NT2/D1 (cell line): Measurements from ENCODE around the gene ZNF140.

Experiments used
- DNase-seq: peaks from one replicate; pipeline ENCODE4 v3.0.0-alpha.2; 2011; ENCODE audit warnings: low read depth, low spot score
- H3K27me3 ChIP-seq: 2 replicates; pipeline ENCODE4 v1.6.0; 2011; ENCODE audit warnings: mild to moderate bottlenecking; ENCODE audit not compliant: insufficient read length, insufficient read depth
- H3K36me3 ChIP-seq: 2 replicates; pipeline ENCODE4 v1.6.1; 2011; ENCODE audit warnings: mild to moderate bottlenecking, low read length, mixed read lengths; ENCODE audit not compliant: insufficient read depth, insufficient read length
- H3K4me1 ChIP-seq: 2 replicates; pipeline ENCODE4 v1.5.1; 2011; ENCODE audit not compliant: insufficient read depth, insufficient read length
- H3K4me3 ChIP-seq: 2 replicates; pipeline ENCODE4 v1.5.1; 2011; ENCODE audit warnings: low read depth; ENCODE audit not compliant: insufficient read length
- H3K9ac ChIP-seq: 2 replicates; pipeline ENCODE4 v1.6.0; 2011; ENCODE audit warnings: low read depth; ENCODE audit not compliant: insufficient read length
- H3K9me3 ChIP-seq: 2 replicates; pipeline ENCODE4 v1.5.1; 2011; ENCODE audit warnings: mild to moderate bottlenecking, low read length; ENCODE audit not compliant: insufficient read depth
- SUZ12 ChIP-seq: IDR thresholded peaks from 2 replicates; pipeline ENCODE4 v1.6.1; 2011; ENCODE audit not compliant: insufficient read length, insufficient read depth; ENCODE audit errors: extremely low read depth
- YY1 ChIP-seq: IDR thresholded peaks from 2 replicates; pipeline ENCODE4 v1.6.1; 2011; ENCODE audit not compliant: insufficient read length, insufficient read depth
- ZNF274 ChIP-seq: IDR thresholded peaks from 2 replicates; pipeline ENCODE4 v1.6.1; 2011; ENCODE audit warnings: mild to moderate bottlenecking, low read depth, low read length

Gene ZNF140

DNA sequence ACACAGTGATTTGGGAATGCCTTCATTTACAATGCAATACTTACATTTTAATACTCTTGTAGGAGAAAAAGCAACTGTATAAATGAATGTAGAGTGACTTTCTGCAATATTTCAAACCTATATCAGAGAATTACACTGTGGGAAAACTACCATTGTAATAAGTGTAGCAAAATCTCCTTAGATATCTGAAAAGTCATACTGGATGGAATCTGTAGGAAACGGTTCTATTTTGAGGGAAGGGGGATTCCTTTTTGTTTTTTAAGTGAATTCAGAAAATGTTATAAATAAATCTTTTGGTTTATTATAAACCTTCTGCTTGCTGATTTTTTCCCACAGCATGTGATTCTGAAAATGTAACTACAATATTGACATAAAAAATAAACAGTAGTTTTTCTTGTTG, 26.4 kb downstream of the ZNF140 start:
- TF ChIP-seq YY1 (no peak), SUZ12 (no peak), ZNF274 (no peak)
- Histone ChIP-seq H3K36me3 (peaks cover 50% of the 10 kb centered on the region), H3K9ac (no peak overlapping the region), H3K9me3 (peaks cover 100% of the 10 kb centered on the region), H3K4me3 (no peak overlapping the region), H3K4me1 (no peaks in the 10 kb centered on the region), H3K27me3 (no peaks in the 10 kb centered on the region)
- no peak for DNase-seq

DNA sequence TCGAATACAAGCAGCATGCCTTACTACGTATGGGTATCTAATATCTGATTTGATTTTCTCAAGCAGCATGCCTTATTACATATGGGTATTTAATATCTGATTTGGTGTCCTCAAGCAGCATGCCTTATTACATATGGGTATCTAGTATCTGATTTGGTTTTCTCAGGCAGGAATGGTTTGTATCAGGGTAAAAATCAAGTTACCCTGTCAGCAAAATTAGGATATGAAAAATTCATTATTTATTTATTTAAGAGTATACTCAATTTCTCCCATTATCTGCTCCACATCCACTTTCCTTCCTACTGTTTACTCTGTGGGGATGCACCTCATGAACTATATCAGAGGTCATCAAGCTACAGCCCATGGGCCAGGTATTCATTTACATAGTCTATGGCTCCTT, 27.4 kb downstream of the ZNF140 start:
- H3K36me3 ChIP-seq, result peaks cover 44% of the 10 kb centered on the region
- H3K9ac ChIP-seq, result no peak overlapping the region
- no peaks in the 10 kb centered on the region for H3K4me1 ChIP-seq
- no peak overlapping the region for H3K4me3 ChIP-seq
- TF ChIP-seq SUZ12 (no peak), ZNF274 (no peak), YY1 (no peak)
- no peaks in the 10 kb centered on the region for H3K27me3 ChIP-seq
- H3K9me3 ChIP-seq, result peaks cover 97% of the 10 kb centered on the region
- DNase-seq, result no peak

DNA sequence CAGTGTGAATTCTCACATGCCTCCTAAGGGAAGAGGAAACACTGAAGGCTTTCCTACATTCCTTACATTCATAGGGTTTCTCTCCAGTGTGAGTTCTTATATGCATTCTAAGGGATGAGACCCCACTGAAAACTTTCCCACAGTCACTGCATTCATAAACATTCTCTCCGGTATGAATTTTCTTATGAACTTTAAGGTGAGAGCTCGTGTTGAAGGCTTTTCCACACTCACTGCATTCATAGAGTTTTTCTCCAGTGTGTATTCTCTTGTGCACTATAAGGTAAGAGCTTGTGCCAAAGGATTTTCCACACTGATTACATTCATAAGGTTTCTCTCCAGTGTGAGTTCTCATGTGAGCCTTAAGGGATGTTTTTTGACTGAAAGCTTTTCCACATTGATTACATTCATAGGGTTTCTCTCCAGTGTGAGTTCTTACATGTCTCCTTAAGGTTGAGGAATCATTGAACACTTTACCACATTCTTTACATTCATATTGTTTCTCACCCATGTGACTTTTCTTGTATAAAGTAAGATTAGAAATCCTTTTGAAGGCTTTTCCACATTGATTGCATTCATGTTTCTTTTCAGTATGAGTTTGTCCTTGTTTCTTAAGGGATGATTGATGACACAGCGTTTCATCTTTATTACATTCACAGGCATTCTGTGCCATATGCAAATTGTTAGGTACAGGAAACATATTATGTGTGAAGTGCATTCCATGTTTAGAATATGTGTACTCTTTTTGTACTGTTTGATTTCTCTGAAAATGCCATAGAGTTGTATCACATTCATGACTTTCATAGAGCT, 39.9 kb downstream of the ZNF140 start:
- peaks cover 79% of the 10 kb centered on the region for H3K36me3 ChIP-seq
- DNase-seq, result no peak
- TF ChIP-seq ZNF274 (peak; percentile 98), YY1 (no peak), SUZ12 (no peak)
- H3K9me3 ChIP-seq, result peaks cover 100% of the 10 kb centered on the region
- no peak overlapping the region for H3K4me3 ChIP-seq
- no peaks in the 10 kb centered on the region for H3K4me1 ChIP-seq
- no peaks in the 10 kb centered on the region for H3K27me3 ChIP-seq
- no peak overlapping the region for H3K9ac ChIP-seq

DNA sequence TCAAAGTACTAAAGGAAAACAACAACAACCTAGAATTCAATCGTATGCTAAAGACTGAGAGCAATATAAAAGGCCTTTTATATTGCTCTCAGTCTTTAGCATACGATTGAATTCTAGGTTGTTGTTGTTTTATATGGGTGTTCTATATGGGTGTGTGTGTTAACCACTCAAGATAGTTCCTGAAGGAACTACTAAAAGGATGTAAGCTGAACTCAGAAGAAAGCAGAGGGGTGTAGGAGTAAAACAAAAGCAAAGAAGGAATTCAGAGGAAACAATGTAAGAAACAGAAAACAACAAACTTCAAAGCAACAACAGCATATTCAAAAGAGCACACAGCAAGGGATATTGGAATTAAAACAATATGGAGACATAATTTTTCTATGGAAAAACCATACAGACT, 44.0 kb downstream of the ZNF140 start:
- no peak for TF ChIP-seq SUZ12
- TF ChIP-seq YY1, result no peak
- no peak for TF ChIP-seq ZNF274
- no peak for DNase-seq
- peaks cover 93% of the 10 kb centered on the region for H3K9me3 ChIP-seq
- no peak overlapping the region for H3K4me3 ChIP-seq
- no peaks in the 10 kb centered on the region for H3K4me1 ChIP-seq
- peaks cover 64% of the 10 kb centered on the region for H3K36me3 ChIP-seq
- no peaks in the 10 kb centered on the region for H3K27me3 ChIP-seq
- H3K9ac ChIP-seq, result no peak overlapping the region

DNA sequence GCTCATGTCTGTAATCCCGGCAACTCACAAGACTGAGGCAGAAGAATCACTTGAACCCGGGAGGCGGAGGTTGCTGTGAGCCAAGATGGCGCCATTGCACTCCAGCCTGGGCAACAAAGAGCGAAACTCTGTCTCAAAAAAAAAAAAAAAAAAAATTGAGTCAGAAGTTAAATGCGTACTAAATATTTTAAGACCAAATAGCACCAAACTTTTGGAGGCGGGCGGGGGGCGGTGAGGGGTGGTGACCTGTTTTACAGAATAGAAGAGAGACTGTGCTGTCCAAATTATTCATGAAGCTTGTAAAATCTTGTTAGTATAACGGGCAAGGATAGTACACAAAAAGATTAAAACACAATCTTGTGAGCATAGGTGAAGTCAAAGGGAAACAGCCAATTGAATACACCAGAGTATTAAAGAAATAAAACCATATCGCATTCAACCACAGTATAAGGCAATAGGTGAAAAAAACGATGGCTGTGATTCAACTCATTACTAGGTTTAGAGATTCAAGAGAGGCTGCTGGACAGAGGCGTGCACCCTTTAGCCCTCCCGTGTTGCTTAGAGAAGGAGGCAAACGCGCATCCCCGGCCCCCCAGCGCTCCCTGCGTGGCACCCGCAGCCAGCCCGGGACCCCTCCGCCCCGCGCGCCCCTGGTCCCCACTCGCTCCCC, 48.8 kb downstream of the ZNF140 start:
- peak; percentile 17 for TF ChIP-seq YY1
- TF ChIP-seq ZNF274, result no peak
- no peak for TF ChIP-seq SUZ12
- Histone ChIP-seq H3K27me3 (no peaks in the 10 kb centered on the region), H3K9ac (peak overlapping the region; percentile 89), H3K36me3 (peaks cover 48% of the 10 kb centered on the region), H3K9me3 (peaks cover 68% of the 10 kb centered on the region), H3K4me3 (peak overlapping the region; percentile 95), H3K4me1 (no peaks in the 10 kb centered on the region)
- no peak for DNase-seq

DNA sequence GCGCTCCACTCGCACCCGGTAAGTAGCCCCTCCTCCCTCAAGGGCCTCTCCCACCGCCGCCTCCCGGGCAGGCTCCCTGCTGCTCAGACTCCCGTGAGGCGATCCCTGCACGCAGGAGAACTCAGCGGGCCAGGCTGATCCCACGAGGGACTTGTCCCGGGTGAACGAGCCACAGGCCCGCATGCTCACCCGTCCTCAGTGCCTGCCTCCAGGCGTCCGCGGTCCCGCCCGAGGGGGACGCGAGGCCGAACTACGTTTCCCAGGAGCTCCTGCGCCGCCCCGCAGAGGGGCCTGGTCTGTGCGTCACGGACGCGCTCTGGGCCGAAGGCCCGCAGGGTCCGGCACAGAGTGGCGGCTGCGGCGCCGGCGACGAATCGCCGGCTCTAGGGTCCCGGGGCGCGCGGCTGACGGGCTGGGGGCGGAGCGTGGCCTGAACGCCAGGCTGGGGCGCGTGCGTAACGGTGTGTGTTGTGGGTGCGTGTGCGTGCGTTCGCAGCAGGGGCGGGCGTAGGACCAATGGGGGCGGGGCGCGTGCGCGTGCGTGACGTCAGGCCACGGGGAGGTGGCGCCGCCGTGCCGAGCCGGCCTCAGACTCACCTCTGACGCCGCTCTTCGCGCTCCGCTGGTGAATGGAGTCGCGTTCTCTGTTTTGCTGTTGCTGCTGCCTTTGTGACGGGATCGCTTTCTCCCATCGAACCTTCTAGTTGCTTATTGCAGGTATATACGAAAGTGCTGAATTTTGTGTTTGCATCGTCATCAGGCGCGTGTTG, 49.5 kb downstream of the ZNF140 start, which contains the start of the genes ZNF10 and ZNF891:
Gene ZNF10, plus strand, starts transcription at position 590 of the 770 bp plus-strand sequence. CDS start 13,866 bp downstream, outside the sequence.
Gene ZNF891, minus strand, starts transcription at position 237 of the 770 bp plus-strand sequence. CDS start 8,356 bp downstream, outside the sequence.
- Histone ChIP-seq H3K36me3 (peaks cover 51% of the 10 kb centered on the region), H3K27me3 (no peaks in the 10 kb centered on the region), H3K9me3 (peaks cover 68% of the 10 kb centered on the region), H3K4me1 (no peaks in the 10 kb centered on the region), H3K9ac (peak within 1 kb of the TSS; percentile 94), H3K4me3 (peak within 1 kb of the TSS; percentile 95)
- no peak for TF ChIP-seq SUZ12
- no peak for TF ChIP-seq ZNF274
- no peak for TF ChIP-seq YY1
- peak; percentile 93 for DNase-seq

DNA sequence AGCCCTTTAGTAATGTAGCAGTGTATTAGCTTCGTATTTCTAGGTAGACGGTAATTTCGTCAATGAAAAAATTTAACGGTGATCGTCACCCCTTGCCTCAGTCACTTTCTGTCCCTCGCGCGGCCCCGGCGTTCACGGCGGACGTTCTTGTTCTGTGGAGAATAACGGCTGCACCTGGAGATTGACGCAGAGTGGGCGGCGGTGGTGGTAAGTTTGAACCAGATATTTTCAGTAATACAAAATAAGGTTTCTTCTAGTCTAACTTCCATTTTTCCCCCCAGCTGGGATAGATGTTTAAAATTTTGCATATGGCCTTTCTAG, 50.0 kb downstream of the ZNF140 start:
- no peaks in the 10 kb centered on the region for H3K27me3 ChIP-seq
- H3K36me3 ChIP-seq, result peaks cover 52% of the 10 kb centered on the region
- peaks cover 68% of the 10 kb centered on the region for H3K9me3 ChIP-seq
- H3K4me1 ChIP-seq, result no peaks in the 10 kb centered on the region
- peak overlapping the region; percentile 94 for H3K9ac ChIP-seq
- H3K4me3 ChIP-seq, result peak overlapping the region; percentile 95
- TF ChIP-seq SUZ12 (no peak), YY1 (no peak), ZNF274 (no peak)
- no peak for DNase-seq
